ENCODE results near the gene MDM2. TPM values are rescaled to one million over a fixed set of nuclear protein-coding genes. Genes with fewer than 3 reads are reported as not detected.

Gene MDM2
- total and polyA plus RNA-seq, 10 of the 15 experiments (the other 5 are each of a cell fraction or from before 2014, with no cell fraction given): 48.2 to 174 (median 85.0) TPM

- CTCF ChIA-PET: interaction anchor here (0.7 kb wide), 1 partner anchor 19 kb away, joined by 3 read pairs; no protein-coding TSS in a partner anchor
- POLR2A ChIA-PET: no interaction called here
- no peak overlapping the region for H3K9ac ChIP-seq (ENCODE audit: control insufficient read depth, insufficient read depth, low read length)
- H3K4me3 ChIP-seq: no peak overlapping the region
- no peak overlapping the region for H3K4me2 ChIP-seq (ENCODE audit: control insufficient read depth, insufficient read depth)
- RAD21 ChIA-PET (ENCODE audit: unreplicated experiment): no interaction called here
- WGBS (ENCODE audit: insufficient coverage, insufficient replicate concordance, low lambda C conversion rate, missing lambda C conversion rate): 66% methylated on average over 4 of the region's 4 CpGs
- SMC1A ChIA-PET (ENCODE audit: uncharacterized antibody, unreplicated experiment): no interaction called here
- TF ChIP-seq JUND (IDR thresholded peaks at IDR 0.05; ENCODE audit: low read depth, low read length) (no peak), PAX8 (IDR thresholded peaks at IDR 0.05) (no peak), BHLHE40 (IDR thresholded peaks at IDR 0.05; ENCODE audit: borderline replicate concordance in 1 of 2, low read depth in 2 of 2, low read length in 1 of 2) (no peak), RCOR1 (conservative IDR thresholded peaks at IDR 0.05; ENCODE audit: low read depth, low read length) (no peak), SMAD1 (IDR thresholded peaks at IDR 0.05; ENCODE audit: low read depth, partially characterized antibody) (no peak), EED (IDR thresholded peaks at IDR 0.05; ENCODE audit: low read depth) (no peak), CUX1 (IDR thresholded peaks at IDR 0.05; ENCODE audit: insufficient replicate concordance, low read depth, low read length) (no peak), ZSCAN29 (IDR thresholded peaks at IDR 0.05) (no peak), SMC3 (IDR thresholded peaks at IDR 0.05; ENCODE audit: borderline replicate concordance, low read length) (no peak), MYB (IDR thresholded peaks at IDR 0.05; ENCODE audit: borderline replicate concordance, low read depth, low read length) (no peak), SREBF2 (IDR thresholded peaks at IDR 0.05; ENCODE audit: low read length) (no peak), POLR2A (IDR thresholded peaks at IDR 0.05; ENCODE audit: low read depth, low read length) (no peak), POU2F2 (IDR thresholded peaks at IDR 0.05; ENCODE audit: borderline replicate concordance, low read depth, low read length) (no peak)
- no peaks in the 10 kb centered on the region for H3K9me3 ChIP-seq (replicated peaks; ENCODE audit: control insufficient read depth, insufficient read depth, low read length)
- no peaks in the 10 kb centered on the region for H3K27me3 ChIP-seq (replicated peaks in 1 of 2; ENCODE audit: control insufficient read depth in 2 of 2, insufficient read depth in 2 of 2, low read length in 1 of 2)
- no peaks in the 10 kb centered on the region for H4K20me1 ChIP-seq (ENCODE audit: control insufficient read depth, insufficient read depth)
- H3K27ac ChIP-seq (ENCODE audit: control insufficient read depth, insufficient read depth): no peak overlapping the region
- no peaks in the 10 kb centered on the region for H3K4me1 ChIP-seq (ENCODE audit: control insufficient read depth, insufficient read depth, low read length)
- in situ Hi-C loops (cut with MboI): no loop called here
- intact Hi-C loops (cut with micrococcal nuclease; ENCODE audit: unreplicated experiment): no loop called here
- DNase-seq (ENCODE audit: low read depth, low spot score) (no peak), ATAC-seq (no peak), FAIRE-seq (no peak)
- no TSS peak for BruUV-seq (replicated peaks)
- no peaks in the 10 kb centered on the region for H3K36me3 ChIP-seq (ENCODE audit: control insufficient read depth in 2 of 2, insufficient read depth in 2 of 2, low read length in 1 of 2)
- H3K79me2 ChIP-seq (ENCODE audit: control insufficient read depth, insufficient read depth, low read length): no peaks in the 10 kb centered on the region
- no peak overlapping the region for H2AFZ ChIP-seq (ENCODE audit: control insufficient read depth, low read depth, low read length)
Observed at GRCh38 chr12:68878283-68878682, 70.3 kb downstream of the MDM2 start.

Data from GM12878 (cell line).